Measurements from ENCODE around the gene MPHOSPH8. TPM values are rescaled to one million over a fixed set of nuclear protein-coding genes. Genes with fewer than 3 reads are reported as not detected.
"Not testable (repeated sequence)": the region's sequence is repeated elsewhere in the genome, so short reads cannot be mapped to it uniquely, and the experiment has no call there.

Gene MPHOSPH8
- total and polyA plus RNA-seq, 4 donors: 8.4 to 14.2 (median 12.3) TPM

DNA sequence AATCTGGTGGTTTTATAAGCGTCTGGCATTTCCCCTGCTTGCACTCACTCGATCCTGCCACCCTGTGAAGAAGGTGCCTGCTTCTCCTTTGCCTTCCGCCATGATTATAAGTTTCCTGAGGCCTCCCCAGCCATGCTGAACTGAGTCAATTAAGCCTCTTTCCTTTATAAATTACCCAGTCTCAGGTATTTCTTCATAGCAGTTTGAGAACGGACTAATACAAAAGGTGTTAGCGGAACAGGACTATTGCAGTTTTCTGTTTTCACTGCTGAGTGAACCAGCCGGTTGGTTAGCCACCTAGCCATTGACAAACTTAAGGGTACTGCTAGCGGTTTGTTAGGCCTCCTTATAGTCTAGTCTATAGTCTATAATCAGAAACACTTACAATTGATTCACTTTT lies 2.5 kb downstream of the MPHOSPH8 start:
- peaks cover 2 to 23% (median 11%) of the 10 kb centered on the region in 4 donors for H3K4me1 ChIP-seq (ENCODE audit: control insufficient read depth in 4 of 4, insufficient read depth in 4 of 4, low read length in 3 of 4)
- H3K4me3 ChIP-seq (ENCODE audit: low read depth in 1 of 3, low read length in 3 of 3); H3K36me3 ChIP-seq (ENCODE audit: control insufficient read depth in 4 of 4, insufficient read depth in 3 of 4, low read depth in 1 of 4, low read length in 3 of 4); DNase-seq (ENCODE audit: low spot score); H3K27me3 ChIP-seq (ENCODE audit: control insufficient read depth in 4 of 4, insufficient read depth in 4 of 4, low read length in 3 of 4); H3K9ac ChIP-seq (ENCODE audit: low read depth in 1 of 2, low read length in 2 of 2); H3K27ac ChIP-seq (ENCODE audit: low read depth in 1 of 2, low read length in 2 of 2); H3K9me3 ChIP-seq (ENCODE audit: control insufficient read depth in 4 of 4, low read length in 3 of 4): not testable (repeated sequence)
- WGBS: 95% methylated on average over 7 of the region's 7 CpGs

DNA sequence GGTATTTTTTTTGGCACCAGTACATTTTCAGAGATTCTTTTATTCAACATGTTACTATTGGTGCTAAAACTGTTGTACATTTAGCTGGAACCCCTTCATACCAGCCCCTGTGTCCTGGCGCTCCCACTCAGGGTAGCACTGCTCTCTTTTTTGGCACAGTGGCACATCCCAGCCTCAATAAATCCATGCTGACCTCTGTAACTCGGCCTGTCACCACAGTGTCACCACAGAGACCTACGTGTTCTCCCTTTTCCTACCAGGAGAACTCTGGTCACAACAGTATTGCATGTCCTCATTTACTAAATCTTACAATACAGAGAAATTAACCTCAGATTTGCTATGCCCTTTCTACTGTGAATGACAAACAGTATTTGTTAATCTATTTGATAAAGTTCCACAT lies 10.2 kb downstream of the MPHOSPH8 start:
- TF ChIP-seq, protein P1, sequence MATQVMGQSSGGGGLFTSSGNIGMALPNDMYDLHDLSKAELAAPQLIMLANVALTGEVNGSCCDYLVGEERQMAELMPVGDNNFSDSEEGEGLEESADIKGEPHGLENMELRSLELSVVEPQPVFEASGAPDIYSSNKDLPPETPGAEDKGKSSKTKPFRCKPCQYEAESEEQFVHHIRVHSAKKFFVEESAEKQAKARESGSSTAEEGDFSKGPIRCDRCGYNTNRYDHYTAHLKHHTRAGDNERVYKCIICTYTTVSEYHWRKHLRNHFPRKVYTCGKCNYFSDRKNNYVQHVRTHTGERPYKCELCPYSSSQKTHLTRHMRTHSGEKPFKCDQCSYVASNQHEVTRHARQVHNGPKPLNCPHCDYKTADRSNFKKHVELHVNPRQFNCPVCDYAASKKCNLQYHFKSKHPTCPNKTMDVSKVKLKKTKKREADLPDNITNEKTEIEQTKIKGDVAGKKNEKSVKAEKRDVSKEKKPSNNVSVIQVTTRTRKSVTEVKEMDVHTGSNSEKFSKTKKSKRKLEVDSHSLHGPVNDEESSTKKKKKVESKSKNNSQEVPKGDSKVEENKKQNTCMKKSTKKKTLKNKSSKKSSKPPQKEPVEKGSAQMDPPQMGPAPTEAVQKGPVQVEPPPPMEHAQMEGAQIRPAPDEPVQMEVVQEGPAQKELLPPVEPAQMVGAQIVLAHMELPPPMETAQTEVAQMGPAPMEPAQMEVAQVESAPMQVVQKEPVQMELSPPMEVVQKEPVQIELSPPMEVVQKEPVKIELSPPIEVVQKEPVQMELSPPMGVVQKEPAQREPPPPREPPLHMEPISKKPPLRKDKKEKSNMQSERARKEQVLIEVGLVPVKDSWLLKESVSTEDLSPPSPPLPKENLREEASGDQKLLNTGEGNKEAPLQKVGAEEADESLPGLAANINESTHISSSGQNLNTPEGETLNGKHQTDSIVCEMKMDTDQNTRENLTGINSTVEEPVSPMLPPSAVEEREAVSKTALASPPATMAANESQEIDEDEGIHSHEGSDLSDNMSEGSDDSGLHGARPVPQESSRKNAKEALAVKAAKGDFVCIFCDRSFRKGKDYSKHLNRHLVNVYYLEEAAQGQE (IDR thresholded peaks at IDR 0.05): no peak
- TF ChIP-seq RXRA (IDR thresholded peaks at IDR 0.05) (peak in 1 of 2 donors; percentile 10), EGR1 (IDR thresholded peaks at IDR 0.05; ENCODE audit: low read depth in 2 of 2) (no peak), JUND (IDR thresholded peaks at IDR 0.05) (no peak), RAD21 (IDR thresholded peaks at IDR 0.05) (no peak), HNF4G (IDR thresholded peaks at IDR 0.05) (no peak), HNF4A (conservative IDR thresholded peaks at IDR 0.05) (peak in 1 of 2 donors; percentile 44)
- TF ChIP-seq, protein P2, sequence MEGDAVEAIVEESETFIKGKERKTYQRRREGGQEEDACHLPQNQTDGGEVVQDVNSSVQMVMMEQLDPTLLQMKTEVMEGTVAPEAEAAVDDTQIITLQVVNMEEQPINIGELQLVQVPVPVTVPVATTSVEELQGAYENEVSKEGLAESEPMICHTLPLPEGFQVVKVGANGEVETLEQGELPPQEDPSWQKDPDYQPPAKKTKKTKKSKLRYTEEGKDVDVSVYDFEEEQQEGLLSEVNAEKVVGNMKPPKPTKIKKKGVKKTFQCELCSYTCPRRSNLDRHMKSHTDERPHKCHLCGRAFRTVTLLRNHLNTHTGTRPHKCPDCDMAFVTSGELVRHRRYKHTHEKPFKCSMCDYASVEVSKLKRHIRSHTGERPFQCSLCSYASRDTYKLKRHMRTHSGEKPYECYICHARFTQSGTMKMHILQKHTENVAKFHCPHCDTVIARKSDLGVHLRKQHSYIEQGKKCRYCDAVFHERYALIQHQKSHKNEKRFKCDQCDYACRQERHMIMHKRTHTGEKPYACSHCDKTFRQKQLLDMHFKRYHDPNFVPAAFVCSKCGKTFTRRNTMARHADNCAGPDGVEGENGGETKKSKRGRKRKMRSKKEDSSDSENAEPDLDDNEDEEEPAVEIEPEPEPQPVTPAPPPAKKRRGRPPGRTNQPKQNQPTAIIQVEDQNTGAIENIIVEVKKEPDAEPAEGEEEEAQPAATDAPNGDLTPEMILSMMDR (IDR thresholded peaks at IDR 0.05; ENCODE audit: low read depth, low read length, missing input control): no peak
- TF ChIP-seq, protein P3, sequence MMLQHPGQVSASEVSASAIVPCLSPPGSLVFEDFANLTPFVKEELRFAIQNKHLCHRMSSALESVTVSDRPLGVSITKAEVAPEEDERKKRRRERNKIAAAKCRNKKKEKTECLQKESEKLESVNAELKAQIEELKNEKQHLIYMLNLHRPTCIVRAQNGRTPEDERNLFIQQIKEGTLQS (IDR thresholded peaks at IDR 0.05): no peak
- TF ChIP-seq, protein P4, sequence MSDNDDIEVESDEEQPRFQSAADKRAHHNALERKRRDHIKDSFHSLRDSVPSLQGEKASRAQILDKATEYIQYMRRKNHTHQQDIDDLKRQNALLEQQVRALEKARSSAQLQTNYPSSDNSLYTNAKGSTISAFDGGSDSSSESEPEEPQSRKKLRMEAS (IDR thresholded peaks at IDR 0.05): no peak
- Histone ChIP-seq H3K27me3 (ENCODE audit: control insufficient read depth in 4 of 4, insufficient read depth in 4 of 4, low read length in 3 of 4) (no peaks in the 10 kb centered on the region), H3K36me3 (ENCODE audit: control insufficient read depth in 4 of 4, insufficient read depth in 3 of 4, low read depth in 1 of 4, low read length in 3 of 4) (peaks cover 2 to 27% (median 10%) of the 10 kb centered on the region in 4 donors), H3K4me3 (ENCODE audit: low read depth in 1 of 3, low read length in 3 of 3) (no peak overlapping the region), H3K9ac (ENCODE audit: low read depth in 1 of 2, low read length in 2 of 2) (no peak overlapping the region), H3K4me1 (ENCODE audit: control insufficient read depth in 4 of 4, insufficient read depth in 4 of 4, low read length in 3 of 4) (peaks cover 0 to 3% (median 0%) of the 10 kb centered on the region in 4 donors), H3K27ac (ENCODE audit: low read depth in 1 of 2, low read length in 2 of 2) (no peak overlapping the region), H3K9me3 (ENCODE audit: control insufficient read depth in 4 of 4, low read length in 3 of 4) (no peaks in the 10 kb centered on the region)
- no peak for DNase-seq (ENCODE audit: low spot score)
- WGBS: 58% methylated on average over 3 of the region's 3 CpGs

GRCh38 chr13:19645000-19645399 lies 11.5 kb downstream of the MPHOSPH8 start:
- no peaks in the 10 kb centered on the region for H3K27me3 ChIP-seq (ENCODE audit: control insufficient read depth in 4 of 4, insufficient read depth in 4 of 4, low read length in 3 of 4)
- no peak overlapping the region for H3K9ac ChIP-seq (ENCODE audit: low read depth in 1 of 2, low read length in 2 of 2)
- H3K4me3 ChIP-seq (ENCODE audit: low read depth in 1 of 3, low read length in 3 of 3): no peak overlapping the region
- DNase-seq (ENCODE audit: low spot score): no peak
- H3K9me3 ChIP-seq (ENCODE audit: control insufficient read depth in 4 of 4, low read length in 3 of 4): no peaks in the 10 kb centered on the region
- WGBS: 96% methylated on average over 2 of the region's 2 CpGs
- TF ChIP-seq GABPA (IDR thresholded peaks at IDR 0.05 in 1 of 2, conservative IDR thresholded peaks at IDR 0.05 in 1 of 2) (no peak), SP1 (IDR thresholded peaks at IDR 0.05) (no peak), RXRA (IDR thresholded peaks at IDR 0.05) (no peak), JUND (IDR thresholded peaks at IDR 0.05) (no peak), YY1 (IDR thresholded peaks at IDR 0.05) (no peak), FOXA1 (IDR thresholded peaks at IDR 0.05) (no peak), FOXA2 (IDR thresholded peaks at IDR 0.05) (no peak), TAF1 (conservative IDR thresholded peaks at IDR 0.05) (no peak), HNF4A (conservative IDR thresholded peaks at IDR 0.05) (no peak)
- TF ChIP-seq, protein P2 (IDR thresholded peaks at IDR 0.05; ENCODE audit: low read depth, low read length, missing input control): no peak
- no peak overlapping the region for H3K27ac ChIP-seq (ENCODE audit: low read depth in 1 of 2, low read length in 2 of 2)
- peaks cover 0 to 3% (median 0%) of the 10 kb centered on the region in 4 donors for H3K4me1 ChIP-seq (ENCODE audit: control insufficient read depth in 4 of 4, insufficient read depth in 4 of 4, low read length in 3 of 4)
- peaks cover 2 to 38% (median 17%) of the 10 kb centered on the region in 4 donors for H3K36me3 ChIP-seq (ENCODE audit: control insufficient read depth in 4 of 4, insufficient read depth in 3 of 4, low read depth in 1 of 4, low read length in 3 of 4)

Measured in liver (tissue), 9 donors.